Keratinocyte (primary cell): ENCODE data around the gene POP7. TPM values are rescaled to one million over a fixed set of nuclear protein-coding genes. Genes with fewer than 3 reads are reported as not detected.

Source experiments
- DNase-seq: peaks from one replicate; pipeline ENCODE4 v3.0.0-alpha.2; 2011; ENCODE audit warnings: low read depth, missing footprints, low spot score
- FAIRE-seq: peaks from 2 replicates; lab custom pipeline; 2011; peaks lifted over from hg19 to GRCh38; lab: Jason Lieb, UNC
- H2AFZ ChIP-seq: 2 replicates; pipeline ENCODE4 v1.6.0; 2012; ENCODE audit warnings: low read length, control low read depth, inconsistent platforms; ENCODE audit not compliant: control insufficient read depth
- H3K27ac ChIP-seq: 2 replicates; pipeline ENCODE4 v1.5.1; 2011; ENCODE audit warnings: low read length; ENCODE audit not compliant: control insufficient read depth, insufficient read depth
- H3K27me3 ChIP-seq: 3 replicates; pipeline ENCODE4 v1.6.0; 2011; ENCODE audit warnings: low read length; ENCODE audit not compliant: control insufficient read depth, insufficient read depth; ENCODE audit errors: extremely low read depth
- H3K36me3 ChIP-seq, 2 experiments: 2 replicates in 1 of 2; 3 replicates in 1 of 2; pipeline ENCODE4 v1.5.1; 2011; ENCODE audit warnings: low read length in 2 of 2, mild to moderate bottlenecking in 1 of 2; ENCODE audit not compliant: control insufficient read depth in 2 of 2, insufficient read depth in 2 of 2; ENCODE audit errors: extremely low read depth in 1 of 2
- H3K4me1 ChIP-seq: 3 replicates; pipeline ENCODE4 v1.5.1; 2011; ENCODE audit warnings: low read length; ENCODE audit not compliant: control insufficient read depth, insufficient read depth; ENCODE audit errors: extremely low read depth
- H3K4me2 ChIP-seq: 3 replicates; pipeline ENCODE4 v1.6.0; 2011; ENCODE audit warnings: low read depth, low read length; ENCODE audit not compliant: control insufficient read depth, insufficient read depth; ENCODE audit errors: extremely low read depth
- H3K4me3 ChIP-seq, 3 experiments: fragments of 200-600 bp in 1 of 3; sonication (generic) in 1 of 3; 2 replicates in 2 of 3; 3 replicates in 1 of 3; pipeline ENCODE4 v1.5.1; 2011 to 2016; ENCODE audit warnings: low read length in 3 of 3, mild to moderate bottlenecking in 3 of 3, control low read depth in 2 of 3, inconsistent platforms in 1 of 3, low read depth in 1 of 3, mixed read lengths in 1 of 3, mixed run types in 1 of 3, moderate library complexity in 1 of 3; ENCODE audit not compliant: control insufficient read depth in 2 of 3, insufficient read depth in 2 of 3; ENCODE audit errors: extremely low read depth in 1 of 3
- H3K79me2 ChIP-seq: 2 replicates; pipeline ENCODE4 v1.6.0; 2012; ENCODE audit warnings: low read length; ENCODE audit not compliant: control insufficient read depth, insufficient read depth
- H3K9ac ChIP-seq: 3 replicates; pipeline ENCODE4 v1.6.0; 2011; ENCODE audit warnings: low read length; ENCODE audit not compliant: control insufficient read depth, insufficient read depth; ENCODE audit errors: extremely low read depth
- H3K9me1 ChIP-seq: 3 replicates; pipeline ENCODE4 v1.6.0; 2011; ENCODE audit warnings: low read length; ENCODE audit not compliant: control insufficient read depth, insufficient read depth; ENCODE audit errors: extremely low read depth
- H3K9me3 ChIP-seq: 2 replicates; pipeline ENCODE4 v1.5.1; 2012; ENCODE audit warnings: low read depth, low read length; ENCODE audit not compliant: control insufficient read depth
- H4K20me1 ChIP-seq: 3 replicates; pipeline ENCODE4 v1.6.0; 2011; ENCODE audit warnings: low read length; ENCODE audit not compliant: control insufficient read depth, insufficient read depth; ENCODE audit errors: extremely low read depth
- EZH2 ChIP-seq: IDR thresholded peaks from one replicate; pipeline ENCODE4 v1.6.1; 2012; ENCODE audit warnings: inconsistent platforms, mild to moderate bottlenecking, low read length, moderate library complexity
- dilution Hi-C: fragments of 300-500 bp; cut with MboI; formaldehyde crosslinking; loops from one replicate; pipeline ENCODE4 v1.7.0; 2020; ENCODE audit warnings: low sequenced_read_pairs; ENCODE audit not compliant: extremely low pct_ligation_motif_present
- polyA plus RNA-seq, 5 experiments: library from polyadenylated mRNA; depleted of rRNA in 3 of 5; stranded (reverse) in 3 of 5; stranded (forward) in 1 of 5; unstranded in 1 of 5; fragments of >200 nt; gene quantifications; 1 replicate in 1 of 5; 2 replicates in 3 of 5; 3 replicates in 1 of 5; pipeline versions ENCODE4 v1.2.1 to v1.2.3, GENCODE V29; 2011 to 2012; ENCODE audit warnings: missing spikeins in 2 of 5, low read depth in 1 of 5, low replicate concordance in 1 of 5
- TF ChIP-seq, protein P1 (sequence below), 3 experiments: IDR thresholded peaks in 1 of 3; conservative IDR thresholded peaks in 1 of 3; optimal IDR thresholded peaks in 1 of 3; 2 replicates in 2 of 3; 3 replicates in 1 of 3; pipeline versions ENCODE3 to v1.5.1; 2011; ENCODE audit warnings: low read length in 3 of 3, mild to moderate bottlenecking in 3 of 3, moderate library complexity in 2 of 3, control low read depth in 1 of 3, inconsistent platforms in 1 of 3; ENCODE audit not compliant: insufficient read depth in 2 of 3; ENCODE audit errors: extremely low read depth in 1 of 3

The POP7 gene
- polyA plus RNA-seq, 1 donor (not counting 4 experiments of a cell fraction or from before 2014, with no cell fraction given), result 37.8 TPM

DNA sequence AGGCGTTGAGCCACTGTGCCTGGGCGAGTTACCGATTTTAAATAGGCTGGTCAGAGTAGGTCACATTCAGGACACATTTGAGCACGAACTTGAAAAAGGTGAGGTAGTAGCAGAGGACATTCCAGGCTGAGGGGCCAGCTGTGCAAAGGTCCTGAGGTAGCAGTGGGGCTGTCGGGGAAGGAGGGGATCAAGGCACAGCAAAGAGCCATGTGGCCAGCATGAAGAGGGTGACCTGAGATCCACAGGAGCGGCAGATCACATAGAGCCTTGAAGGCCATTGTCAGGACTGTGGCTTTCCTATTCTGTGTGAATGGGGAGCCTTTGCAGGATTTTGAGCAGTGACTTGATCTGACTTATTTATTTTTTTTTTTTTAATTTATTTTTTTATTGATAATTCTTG, 34.0 kb downstream of the POP7 start:
- H2AFZ ChIP-seq, result no peak overlapping the region
- H3K9ac ChIP-seq, result no peak overlapping the region
- TF ChIP-seq EZH2, result no peak
- TF ChIP-seq, protein P1, sequence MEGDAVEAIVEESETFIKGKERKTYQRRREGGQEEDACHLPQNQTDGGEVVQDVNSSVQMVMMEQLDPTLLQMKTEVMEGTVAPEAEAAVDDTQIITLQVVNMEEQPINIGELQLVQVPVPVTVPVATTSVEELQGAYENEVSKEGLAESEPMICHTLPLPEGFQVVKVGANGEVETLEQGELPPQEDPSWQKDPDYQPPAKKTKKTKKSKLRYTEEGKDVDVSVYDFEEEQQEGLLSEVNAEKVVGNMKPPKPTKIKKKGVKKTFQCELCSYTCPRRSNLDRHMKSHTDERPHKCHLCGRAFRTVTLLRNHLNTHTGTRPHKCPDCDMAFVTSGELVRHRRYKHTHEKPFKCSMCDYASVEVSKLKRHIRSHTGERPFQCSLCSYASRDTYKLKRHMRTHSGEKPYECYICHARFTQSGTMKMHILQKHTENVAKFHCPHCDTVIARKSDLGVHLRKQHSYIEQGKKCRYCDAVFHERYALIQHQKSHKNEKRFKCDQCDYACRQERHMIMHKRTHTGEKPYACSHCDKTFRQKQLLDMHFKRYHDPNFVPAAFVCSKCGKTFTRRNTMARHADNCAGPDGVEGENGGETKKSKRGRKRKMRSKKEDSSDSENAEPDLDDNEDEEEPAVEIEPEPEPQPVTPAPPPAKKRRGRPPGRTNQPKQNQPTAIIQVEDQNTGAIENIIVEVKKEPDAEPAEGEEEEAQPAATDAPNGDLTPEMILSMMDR (optimal IDR thresholded peaks at IDR 0.05 in 1 of 3, IDR thresholded peaks at IDR 0.05 in 1 of 3, conservative IDR thresholded peaks at IDR 0.05 in 1 of 3; ENCODE audit: extremely low read depth in 1 of 3, insufficient read depth in 2 of 3, low read length in 3 of 3), result no peak
- no peaks in the 10 kb centered on the region for H3K9me3 ChIP-seq
- H3K4me2 ChIP-seq, result no peak overlapping the region
- dilution Hi-C loops, result no loop called here
- no peak for DNase-seq
- no peak for FAIRE-seq
- no peaks in the 10 kb centered on the region for H3K4me1 ChIP-seq
- H4K20me1 ChIP-seq, result no peaks in the 10 kb centered on the region
- H3K27ac ChIP-seq, result no peak overlapping the region
- no peak overlapping the region for H3K4me3 ChIP-seq
- H3K27me3 ChIP-seq, result no peaks in the 10 kb centered on the region
- no peaks in the 10 kb centered on the region for H3K36me3 ChIP-seq
- H3K79me2 ChIP-seq, result no peaks in the 10 kb centered on the region
- no peaks in the 10 kb centered on the region for H3K9me1 ChIP-seq

- no peaks in the 10 kb centered on the region for H3K9me3 ChIP-seq
- no peak overlapping the region for H3K9ac ChIP-seq
- no peak overlapping the region for H3K4me2 ChIP-seq
- no peak overlapping the region for H3K27ac ChIP-seq
- H3K27me3 ChIP-seq, result no peaks in the 10 kb centered on the region
- TF ChIP-seq, protein P1 (optimal IDR thresholded peaks at IDR 0.05 in 1 of 3, IDR thresholded peaks at IDR 0.05 in 1 of 3, conservative IDR thresholded peaks at IDR 0.05 in 1 of 3; ENCODE audit: extremely low read depth in 1 of 3, insufficient read depth in 2 of 3, low read length in 3 of 3), result no peak
- TF ChIP-seq EZH2, result no peak
- no peaks in the 10 kb centered on the region for H3K79me2 ChIP-seq
- no peaks in the 10 kb centered on the region for H3K4me1 ChIP-seq
- no peaks in the 10 kb centered on the region for H3K9me1 ChIP-seq
- no peaks in the 10 kb centered on the region for H3K36me3 ChIP-seq
- H3K4me3 ChIP-seq, result no peak overlapping the region
- no peak overlapping the region for H2AFZ ChIP-seq
- dilution Hi-C loops, result no loop called here
- DNase-seq, result no peak
- H4K20me1 ChIP-seq, result no peaks in the 10 kb centered on the region
- FAIRE-seq, result no peak
These were observed 38.7 kb downstream of the POP7 start for GRCh38 chr7:100744605-100745004.
